Loucy (cell line): ENCODE measurements around the gene RAI1.

Experiments
- H2AFZ ChIP-seq: fragments of 200-600 bp; sonication (generic); 2 replicates; pipeline ENCODE4 v1.6.0; 2016; ENCODE audit warnings: antibody characterized with exemption, mild to moderate bottlenecking, low read length, moderate library complexity
- H3F3A ChIP-seq: fragments of 200-600 bp; 2 replicates; pipeline ENCODE4 v1.6.0; 2016; ENCODE audit warnings: antibody characterized with exemption, low read depth, mild to moderate bottlenecking
- H3K27me3 ChIP-seq: fragments of 200-600 bp; sonication (generic); 2 replicates; pipeline ENCODE4 v1.6.1; 2014; ENCODE audit warnings: low read length, mild to moderate bottlenecking; ENCODE audit not compliant: insufficient read depth, poor library complexity, severe bottlenecking
- H3K36me3 ChIP-seq: fragments of 200-600 bp; sonication (generic); 2 replicates; pipeline ENCODE4 v1.6.1; 2016; ENCODE audit warnings: low read length; ENCODE audit not compliant: insufficient read depth
- H3K4me1 ChIP-seq: fragments of 200-600 bp; sonication (generic); 2 replicates; pipeline ENCODE4 v1.5.1; 2014; ENCODE audit warnings: low read length, mild to moderate bottlenecking; ENCODE audit not compliant: insufficient read depth, poor library complexity, severe bottlenecking
- H3K4me2 ChIP-seq: fragments of 200-600 bp; sonication (generic); 2 replicates; pipeline ENCODE4 v1.6.0; 2014; ENCODE audit warnings: antibody characterized with exemption, low read length, low read depth, mild to moderate bottlenecking; ENCODE audit not compliant: poor library complexity, severe bottlenecking
- H3K4me3 ChIP-seq: fragments of 200-600 bp; sonication (generic); 2 replicates; pipeline ENCODE4 v1.5.1; 2014; ENCODE audit warnings: low read length, mild to moderate bottlenecking, mixed read lengths; ENCODE audit not compliant: poor library complexity, severe bottlenecking
- H3K79me2 ChIP-seq: fragments of 200-600 bp; sonication (generic); 2 replicates; pipeline ENCODE4 v1.6.1; 2014; ENCODE audit warnings: low read length; ENCODE audit not compliant: insufficient read depth
- H3K9ac ChIP-seq: fragments of 200-600 bp; sonication (generic); 2 replicates; pipeline ENCODE4 v1.6.0; 2014; ENCODE audit warnings: mild to moderate bottlenecking, low read depth, low read length, moderate library complexity; ENCODE audit not compliant: poor library complexity, severe bottlenecking
- H3K9me2 ChIP-seq: fragments of 200-600 bp; sonication (generic); replicated peaks from 2 replicates; pipeline ENCODE4 v1.6.1; 2016; ENCODE audit warnings: low read depth, low read length, mixed read lengths
- H3K9me3 ChIP-seq: fragments of 200-600 bp; sonication (generic); 2 replicates; pipeline ENCODE4 v1.6.1; 2014; ENCODE audit warnings: mild to moderate bottlenecking, antibody characterized with exemption, low read length, low read depth; ENCODE audit not compliant: insufficient read depth
- H4K20me1 ChIP-seq: fragments of 200-600 bp; sonication (generic); 2 replicates; pipeline ENCODE4 v1.6.0; 2014; ENCODE audit warnings: antibody characterized with exemption, low read length, mild to moderate bottlenecking; ENCODE audit not compliant: insufficient read depth, poor library complexity, severe bottlenecking
- EZH2phosphoT487 ChIP-seq: fragments of 200-600 bp; IDR thresholded peaks from 2 replicates; pipeline ENCODE4 v1.6.1; 2018; ENCODE audit warnings: antibody characterized with exemption, mild to moderate bottlenecking, moderate library complexity, borderline replicate concordance
- TF ChIP-seq, protein P1 (sequence below): fragments of 200-600 bp; sonication (generic); conservative IDR thresholded peaks from 2 replicates; pipeline ENCODE4 v1.5.1; 2014; ENCODE audit warnings: mild to moderate bottlenecking, antibody characterized with exemption, low read length

The RAI1 gene

DNA sequence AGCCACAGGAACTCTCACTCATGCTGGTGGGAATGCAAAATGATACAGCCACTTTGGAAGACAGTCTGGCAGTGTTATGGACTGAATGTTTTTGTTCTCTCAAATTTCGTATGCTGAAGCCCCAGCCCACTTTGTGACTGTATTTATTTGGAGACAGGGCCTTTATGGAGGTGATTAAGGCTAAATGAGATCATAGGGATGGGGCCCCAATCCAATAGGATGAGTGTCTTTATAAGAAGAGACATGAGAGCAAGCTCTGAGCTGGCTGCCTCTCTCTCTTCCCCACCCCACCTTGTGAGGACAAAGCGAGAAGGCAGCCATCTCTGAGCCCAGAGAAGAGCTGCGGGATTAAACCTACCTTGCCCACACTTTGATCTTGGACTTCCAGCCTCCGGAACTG is 21.9 kb upstream of the RAI1 start:
- Histone ChIP-seq H2AFZ (no peak overlapping the region), H3K9me3 (no peaks in the 10 kb centered on the region; the same call in 1 of the 2 replicates), H4K20me1 (no peaks in the 10 kb centered on the region), H3K4me3 (no peak overlapping the region), H3K4me2 (no peak overlapping the region), H3F3A (no peaks in the 10 kb centered on the region), H3K27me3 (no peaks in the 10 kb centered on the region), H3K9me2 (no peaks in the 10 kb centered on the region), H3K36me3 (no peaks in the 10 kb centered on the region), H3K4me1 (peaks cover 3% of the 10 kb centered on the region), H3K79me2 (no peaks in the 10 kb centered on the region), H3K9ac (no peak overlapping the region)
- TF ChIP-seq, protein P1, sequence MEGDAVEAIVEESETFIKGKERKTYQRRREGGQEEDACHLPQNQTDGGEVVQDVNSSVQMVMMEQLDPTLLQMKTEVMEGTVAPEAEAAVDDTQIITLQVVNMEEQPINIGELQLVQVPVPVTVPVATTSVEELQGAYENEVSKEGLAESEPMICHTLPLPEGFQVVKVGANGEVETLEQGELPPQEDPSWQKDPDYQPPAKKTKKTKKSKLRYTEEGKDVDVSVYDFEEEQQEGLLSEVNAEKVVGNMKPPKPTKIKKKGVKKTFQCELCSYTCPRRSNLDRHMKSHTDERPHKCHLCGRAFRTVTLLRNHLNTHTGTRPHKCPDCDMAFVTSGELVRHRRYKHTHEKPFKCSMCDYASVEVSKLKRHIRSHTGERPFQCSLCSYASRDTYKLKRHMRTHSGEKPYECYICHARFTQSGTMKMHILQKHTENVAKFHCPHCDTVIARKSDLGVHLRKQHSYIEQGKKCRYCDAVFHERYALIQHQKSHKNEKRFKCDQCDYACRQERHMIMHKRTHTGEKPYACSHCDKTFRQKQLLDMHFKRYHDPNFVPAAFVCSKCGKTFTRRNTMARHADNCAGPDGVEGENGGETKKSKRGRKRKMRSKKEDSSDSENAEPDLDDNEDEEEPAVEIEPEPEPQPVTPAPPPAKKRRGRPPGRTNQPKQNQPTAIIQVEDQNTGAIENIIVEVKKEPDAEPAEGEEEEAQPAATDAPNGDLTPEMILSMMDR = no peak
- no peak for TF ChIP-seq EZH2phosphoT487

DNA sequence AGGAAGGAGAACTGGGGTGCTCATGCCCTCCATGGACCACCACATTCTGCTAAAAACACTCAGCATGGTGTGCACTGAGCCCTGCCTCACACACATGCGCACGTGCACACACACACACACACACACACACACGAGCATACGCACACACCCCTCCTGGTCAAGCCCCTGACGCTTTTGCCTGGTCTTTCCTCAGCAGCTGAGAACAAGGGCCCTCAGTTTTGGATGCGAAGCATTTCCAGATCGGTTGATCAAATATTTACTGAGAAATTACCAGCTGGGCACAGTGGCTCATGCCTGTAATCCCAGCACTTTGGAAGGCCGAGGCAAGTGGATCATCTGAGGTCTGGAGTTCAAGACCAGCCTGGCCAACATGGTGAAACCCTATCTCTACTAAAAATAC is 20.1 kb upstream of the RAI1 start:
- H3K4me3 ChIP-seq = no peak overlapping the region
- no peak overlapping the region for H3K4me2 ChIP-seq
- no peaks in the 10 kb centered on the region for H3F3A ChIP-seq
- no peaks in the 10 kb centered on the region for H3K27me3 ChIP-seq
- no peaks in the 10 kb centered on the region for H3K79me2 ChIP-seq
- peaks cover 3% of the 10 kb centered on the region for H3K4me1 ChIP-seq
- no peak overlapping the region for H3K9ac ChIP-seq
- no peak for TF ChIP-seq EZH2phosphoT487
- TF ChIP-seq, protein P1 = no peak
- no peaks in the 10 kb centered on the region; the same call in 1 of the 2 replicates for H3K9me3 ChIP-seq
- H2AFZ ChIP-seq = no peak overlapping the region
- H3K9me2 ChIP-seq = no peaks in the 10 kb centered on the region
- H4K20me1 ChIP-seq = no peaks in the 10 kb centered on the region
- H3K36me3 ChIP-seq = no peaks in the 10 kb centered on the region

DNA sequence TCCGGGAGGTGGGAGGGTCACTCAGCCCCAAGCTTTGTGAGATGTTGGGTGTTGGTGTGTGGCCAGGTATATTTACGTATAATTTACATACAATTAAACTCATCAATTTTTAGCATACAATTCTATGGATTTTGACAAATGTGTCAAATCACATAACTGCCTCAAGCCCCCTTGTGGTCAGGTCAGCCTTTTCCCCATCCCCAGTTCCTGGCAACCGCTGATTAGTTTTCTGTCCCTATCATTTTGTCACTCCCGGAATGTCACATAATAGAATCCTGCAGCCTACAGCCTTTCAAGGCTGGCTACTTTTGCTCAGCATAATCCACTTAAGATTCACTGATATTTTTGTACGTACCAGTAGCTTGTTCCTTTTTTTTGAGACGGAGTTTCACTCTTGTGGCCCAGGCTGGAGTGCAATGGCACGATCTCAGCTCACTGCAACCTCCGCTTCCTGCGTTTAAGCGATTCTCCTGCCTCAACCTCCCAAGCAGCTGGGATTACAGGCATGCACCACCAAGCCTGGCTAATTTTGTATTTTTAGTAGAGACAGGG is 19.3 kb upstream of the RAI1 start:
- TF ChIP-seq, protein P1 = peak; percentile 33
- no peak for TF ChIP-seq EZH2phosphoT487
- Histone ChIP-seq H3K4me2 (no peak overlapping the region), H3K4me1 (peaks cover 3% of the 10 kb centered on the region)

More for the DNA sequence above, 19.3 kb upstream of the RAI1 start:
- Histone ChIP-seq H3K9ac (no peak overlapping the region), H3K9me3 (no peaks in the 10 kb centered on the region; the same call in 1 of the 2 replicates), H4K20me1 (no peaks in the 10 kb centered on the region), H3K4me3 (no peak overlapping the region), H3K36me3 (no peaks in the 10 kb centered on the region), H3K79me2 (no peaks in the 10 kb centered on the region), H2AFZ (no peak overlapping the region), H3F3A (no peaks in the 10 kb centered on the region), H3K27me3 (no peaks in the 10 kb centered on the region), H3K9me2 (no peaks in the 10 kb centered on the region)
